ENCODE data around the gene DISP2.

DISP2 gene

DNA sequence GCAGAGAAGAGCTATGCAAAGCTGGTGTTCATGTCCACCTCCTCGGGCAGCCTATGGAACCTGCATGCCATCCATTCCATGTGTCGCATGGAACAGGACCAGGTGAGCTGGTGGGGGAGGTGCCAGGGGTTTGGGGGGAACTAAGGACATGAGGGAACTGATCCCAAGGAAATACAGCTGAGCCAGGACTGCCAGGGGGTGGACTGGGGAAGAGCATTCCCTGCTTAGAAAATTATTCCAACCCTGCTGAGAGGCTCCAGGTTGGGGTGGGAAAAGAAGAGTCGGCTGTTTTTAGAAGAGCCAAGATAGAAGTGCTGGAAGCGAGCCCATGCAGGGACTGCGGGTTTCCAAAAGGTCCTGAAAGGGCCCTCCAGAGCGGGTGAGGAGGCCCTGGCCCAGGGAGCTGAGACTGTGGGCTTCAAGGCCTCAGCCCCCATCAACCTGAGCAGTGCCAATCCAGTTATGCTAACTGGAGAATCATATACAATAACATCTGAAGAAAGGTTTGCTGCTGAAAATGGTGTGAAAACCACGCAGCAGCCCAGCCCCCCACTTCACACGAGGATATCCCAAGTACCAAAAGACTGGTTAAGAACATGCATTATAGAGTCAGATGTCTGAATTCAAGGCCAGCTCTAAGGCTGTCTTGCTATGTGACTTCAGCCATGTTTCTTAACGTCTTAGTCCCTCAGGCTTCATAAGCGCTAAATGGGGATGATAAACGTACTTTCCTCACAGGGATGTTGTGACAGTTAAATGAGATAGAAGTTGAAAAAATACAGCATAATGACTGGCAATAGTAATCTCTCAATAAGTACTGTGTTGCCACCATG, 7.8 kb downstream of the DISP2 start:
- no peak for DNase-seq

DNA sequence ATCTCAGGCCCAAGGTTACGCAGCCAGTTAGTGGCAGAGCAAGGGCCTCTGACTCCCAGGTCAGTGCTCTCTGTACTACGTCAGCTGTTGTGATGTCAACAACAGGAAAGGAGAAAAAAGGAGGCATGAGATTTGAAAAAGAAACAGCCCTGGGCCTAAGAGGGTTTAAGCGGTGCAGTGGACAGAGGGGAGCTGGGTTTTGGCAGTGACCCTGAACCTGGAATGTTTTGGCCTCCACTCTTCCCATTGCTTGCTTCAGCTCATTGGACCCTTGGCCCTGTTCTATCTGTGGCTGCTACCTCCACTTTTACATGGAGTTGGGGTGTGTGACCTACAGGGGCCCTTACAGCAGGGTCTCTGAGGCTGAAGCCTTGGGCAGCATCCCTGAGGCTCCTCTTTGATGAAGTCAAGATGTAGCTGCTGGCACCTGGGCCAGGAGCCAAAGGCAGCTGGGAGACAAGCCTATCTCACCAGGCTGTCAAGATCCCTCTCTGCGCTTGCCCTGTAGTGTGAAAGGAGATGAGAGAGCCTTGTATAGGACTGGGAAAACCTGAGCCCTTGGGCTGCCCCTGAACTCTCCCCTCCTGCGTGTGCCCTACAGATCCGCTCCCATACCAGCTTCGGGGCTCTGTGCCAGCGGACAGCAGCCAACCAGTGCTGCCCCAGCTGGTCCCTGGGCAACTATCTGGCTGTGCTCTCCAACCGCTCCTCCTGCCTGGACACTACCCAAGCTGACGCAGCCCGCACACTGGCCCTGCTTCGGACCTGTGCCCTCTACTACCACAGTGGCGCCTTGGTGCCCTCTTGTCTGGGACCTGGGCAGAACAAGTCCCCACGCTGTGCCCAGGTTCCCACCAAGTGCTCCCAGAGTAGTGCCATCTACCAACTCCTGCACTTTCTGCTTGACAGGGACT, 8.7 kb downstream of the DISP2 start:
- DNase-seq: no peak

DNA sequence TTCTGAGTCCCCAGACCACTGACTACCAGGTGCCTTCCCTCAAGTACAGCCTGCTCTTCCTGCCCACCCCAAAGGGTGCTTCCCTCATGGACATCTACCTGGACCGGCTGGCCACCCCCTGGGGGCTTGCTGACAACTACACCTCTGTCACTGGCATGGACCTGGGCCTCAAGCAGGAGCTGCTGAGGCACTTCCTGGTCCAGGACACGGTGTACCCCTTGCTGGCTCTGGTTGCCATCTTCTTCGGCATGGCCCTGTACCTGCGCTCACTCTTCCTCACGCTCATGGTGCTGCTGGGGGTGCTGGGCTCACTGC, 9.3 kb downstream of the DISP2 start:
- DNase-seq: no peak

DNA sequence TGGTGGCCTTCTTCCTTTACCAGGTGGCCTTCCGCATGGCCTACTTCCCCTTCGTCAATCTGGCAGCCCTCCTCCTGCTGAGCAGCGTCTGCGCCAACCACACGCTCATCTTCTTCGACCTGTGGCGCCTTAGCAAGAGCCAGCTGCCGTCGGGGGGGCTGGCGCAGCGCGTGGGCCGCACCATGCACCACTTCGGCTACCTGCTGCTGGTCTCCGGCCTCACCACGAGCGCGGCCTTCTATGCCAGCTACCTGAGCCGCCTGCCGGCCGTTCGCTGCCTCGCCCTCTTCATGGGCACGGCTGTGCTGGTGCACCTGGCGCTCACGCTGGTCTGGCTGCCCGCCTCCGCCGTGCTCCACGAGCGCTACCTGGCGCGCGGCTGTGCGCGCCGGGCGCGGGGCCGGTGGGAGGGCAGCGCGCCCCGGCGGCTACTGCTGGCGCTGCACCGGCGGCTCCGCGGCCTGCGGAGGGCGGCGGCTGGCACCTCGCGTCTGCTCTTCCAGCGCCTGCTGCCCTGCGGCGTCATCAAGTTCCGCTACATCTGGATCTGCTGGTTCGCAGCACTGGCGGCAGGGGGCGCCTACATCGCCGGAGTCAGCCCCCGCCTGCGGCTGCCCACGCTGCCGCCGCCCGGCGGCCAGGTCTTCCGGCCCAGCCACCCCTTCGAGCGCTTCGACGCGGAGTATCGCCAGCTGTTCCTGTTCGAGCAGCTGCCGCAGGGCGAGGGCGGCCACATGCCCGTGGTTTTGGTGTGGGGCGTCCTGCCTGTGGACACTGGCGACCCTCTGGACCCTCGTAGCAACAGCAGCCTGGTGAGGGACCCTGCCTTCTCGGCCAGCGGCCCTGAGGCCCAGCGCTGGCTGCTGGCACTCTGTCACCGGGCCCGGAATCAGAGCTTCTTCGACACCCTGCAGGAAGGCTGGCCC, 9.9 kb downstream of the DISP2 start:
- DNase-seq: peak; percentile 81 to 91

DNA sequence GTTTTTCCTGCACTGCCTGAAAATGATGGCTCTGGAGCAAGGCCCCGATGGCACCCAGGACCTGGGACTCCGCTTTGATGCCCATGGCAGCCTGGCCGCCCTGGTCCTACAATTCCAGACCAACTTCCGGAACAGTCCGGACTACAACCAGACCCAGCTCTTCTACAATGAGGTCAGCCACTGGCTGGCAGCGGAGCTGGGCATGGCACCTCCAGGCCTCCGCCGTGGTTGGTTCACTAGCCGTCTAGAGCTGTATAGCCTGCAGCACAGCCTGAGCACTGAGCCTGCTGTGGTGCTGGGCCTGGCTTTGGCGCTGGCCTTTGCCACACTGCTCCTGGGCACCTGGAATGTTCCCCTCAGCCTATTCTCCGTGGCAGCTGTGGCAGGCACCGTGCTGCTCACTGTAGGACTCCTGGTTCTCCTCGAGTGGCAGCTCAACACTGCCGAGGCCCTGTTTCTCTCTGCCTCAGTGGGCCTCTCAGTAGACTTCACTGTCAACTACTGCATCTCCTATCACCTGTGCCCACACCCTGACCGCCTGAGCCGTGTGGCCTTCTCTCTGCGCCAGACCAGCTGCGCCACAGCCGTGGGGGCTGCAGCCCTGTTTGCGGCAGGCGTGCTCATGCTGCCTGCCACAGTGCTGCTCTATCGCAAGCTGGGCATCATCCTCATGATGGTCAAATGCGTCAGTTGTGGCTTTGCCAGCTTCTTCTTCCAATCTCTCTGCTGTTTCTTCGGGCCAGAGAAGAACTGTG, 10.9 kb downstream of the DISP2 start:
- DNase-seq: no peak

DNA sequence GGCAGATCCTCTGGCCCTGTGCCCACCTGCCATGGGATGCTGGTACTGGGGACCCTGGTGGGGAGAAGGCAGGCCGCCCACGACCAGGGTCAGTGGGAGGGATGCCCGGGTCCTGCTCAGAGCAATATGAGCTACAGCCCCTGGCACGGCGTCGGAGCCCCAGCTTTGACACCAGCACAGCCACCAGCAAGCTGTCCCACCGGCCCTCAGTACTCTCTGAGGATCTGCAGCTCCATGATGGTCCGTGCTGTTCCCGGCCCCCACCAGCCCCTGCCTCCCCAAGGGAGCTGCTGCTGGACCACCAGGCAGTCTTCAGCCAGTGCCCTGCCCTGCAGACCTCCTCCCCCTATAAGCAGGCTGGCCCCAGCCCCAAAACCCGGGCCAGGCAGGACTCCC, 11.5 kb downstream of the DISP2 start:
- DNase-seq: no peak

DNA sequence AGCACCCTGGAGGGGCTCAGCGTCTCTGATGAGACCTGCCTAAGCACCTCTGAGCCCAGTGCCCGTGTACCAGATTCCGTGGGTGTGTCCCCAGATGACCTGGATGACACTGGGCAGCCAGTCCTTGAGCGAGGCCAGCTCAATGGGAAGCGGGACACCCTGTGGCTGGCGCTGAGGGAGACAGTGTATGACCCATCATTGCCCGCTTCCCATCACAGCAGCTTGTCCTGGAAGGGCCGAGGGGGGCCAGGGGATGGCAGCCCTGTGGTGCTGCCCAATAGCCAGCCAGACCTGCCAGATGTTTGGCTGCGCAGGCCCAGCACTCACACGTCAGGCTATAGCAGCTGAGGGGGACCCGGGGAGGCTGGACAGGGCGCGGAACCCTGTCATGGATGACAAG, 12.0 kb downstream of the DISP2 start:
- no peak for DNase-seq

DNA sequence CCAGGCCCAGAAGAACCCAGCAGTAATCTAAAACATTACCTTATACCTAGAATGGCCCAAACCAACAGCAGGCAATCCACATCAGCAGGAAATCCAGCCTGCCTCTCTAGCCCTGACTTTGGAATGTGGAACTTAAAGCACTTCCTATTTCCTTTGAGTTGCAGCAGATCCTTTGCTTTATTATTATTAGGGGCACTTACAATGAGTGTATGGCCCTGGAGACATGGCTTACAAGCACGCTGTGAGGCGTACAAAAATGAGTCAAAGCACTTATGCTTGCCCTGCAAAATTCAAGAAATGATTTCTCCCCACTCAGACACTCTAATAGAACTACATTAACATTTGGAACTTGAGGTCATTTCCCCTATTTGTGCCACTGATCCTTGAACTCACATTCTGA, 15.0 kb downstream of the DISP2 start:
- DNase-seq: no peak

DNA sequence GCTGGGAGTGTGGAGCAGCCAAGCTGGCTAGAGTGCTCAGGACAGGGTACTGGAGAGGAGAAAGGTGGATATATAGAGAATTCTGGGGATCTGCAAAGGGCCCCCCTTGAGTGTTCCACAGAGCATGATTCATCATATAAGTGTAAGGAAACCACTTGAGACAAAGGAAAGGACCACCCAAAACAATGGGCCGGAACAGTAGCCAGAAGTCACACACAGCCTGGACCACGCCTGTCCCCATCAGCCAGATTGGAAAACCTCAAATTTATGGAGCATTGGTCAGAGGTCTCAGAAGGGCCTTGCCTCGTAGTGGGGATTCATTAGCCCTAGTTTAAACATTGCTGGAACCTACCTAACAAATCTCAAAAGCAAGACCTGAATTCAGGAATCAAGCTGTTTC, 19.6 kb downstream of the DISP2 start:
- DNase-seq: no peak

DNA sequence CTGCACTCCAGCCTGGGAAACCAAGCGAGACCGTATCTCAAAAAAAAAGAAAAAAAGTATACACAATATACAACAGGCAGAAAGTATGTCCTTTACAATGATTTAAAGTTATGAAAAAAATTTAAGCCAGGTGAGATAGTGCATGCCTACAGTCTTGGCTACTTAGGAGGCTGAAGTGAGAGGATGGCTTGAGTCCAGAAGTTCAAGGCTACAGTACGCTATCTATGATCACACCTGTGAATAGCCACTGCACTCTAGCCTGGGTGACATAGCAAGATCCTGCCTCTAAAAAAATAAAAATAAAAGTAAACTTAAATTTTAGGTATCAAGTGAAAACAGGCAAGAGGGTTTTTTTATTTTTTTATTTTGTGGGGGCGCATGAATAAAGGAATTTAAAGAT, 21.4 kb downstream of the DISP2 start:
- no peak for DNase-seq

DNA sequence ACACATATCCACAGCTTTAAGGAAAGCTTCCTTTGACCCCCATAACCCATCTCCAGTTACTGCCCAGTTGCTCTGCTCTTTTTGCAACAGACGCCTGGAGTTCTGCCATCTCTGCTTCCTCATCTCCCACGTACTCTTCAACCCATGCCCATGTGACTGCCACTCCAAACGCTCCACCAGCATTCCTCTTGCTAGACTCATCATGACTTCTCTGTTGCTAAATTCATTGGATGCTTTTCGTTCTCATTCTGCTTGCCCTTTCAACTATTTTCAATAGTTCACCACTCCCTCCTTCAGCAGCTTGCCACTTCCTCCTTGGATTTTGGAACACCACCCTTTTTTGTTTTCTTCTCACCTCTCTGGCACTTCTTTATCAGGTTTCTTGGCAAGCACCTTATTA, 21.8 kb downstream of the DISP2 start:
- DNase-seq: no peak

DNA sequence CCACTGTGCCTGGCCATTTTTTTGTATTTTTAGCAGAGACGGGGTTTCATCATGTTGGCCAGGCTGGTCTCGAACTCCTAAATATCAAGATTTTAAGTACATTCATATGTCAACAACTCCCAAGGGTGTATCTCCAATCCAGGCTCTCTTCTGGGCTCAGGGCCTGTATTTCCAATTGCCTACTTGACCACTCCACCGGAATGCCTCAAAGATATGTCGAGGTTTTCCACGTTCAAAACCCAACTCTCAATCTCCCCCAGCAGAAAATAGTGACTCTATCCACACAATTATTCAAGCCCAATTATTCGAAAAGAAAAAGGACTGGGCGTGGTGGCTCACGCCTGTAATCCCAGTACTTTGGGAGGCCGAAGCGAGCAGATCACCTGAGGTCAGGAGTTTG, 22.6 kb downstream of the DISP2 start:
- DNase-seq: no peak

DNA sequence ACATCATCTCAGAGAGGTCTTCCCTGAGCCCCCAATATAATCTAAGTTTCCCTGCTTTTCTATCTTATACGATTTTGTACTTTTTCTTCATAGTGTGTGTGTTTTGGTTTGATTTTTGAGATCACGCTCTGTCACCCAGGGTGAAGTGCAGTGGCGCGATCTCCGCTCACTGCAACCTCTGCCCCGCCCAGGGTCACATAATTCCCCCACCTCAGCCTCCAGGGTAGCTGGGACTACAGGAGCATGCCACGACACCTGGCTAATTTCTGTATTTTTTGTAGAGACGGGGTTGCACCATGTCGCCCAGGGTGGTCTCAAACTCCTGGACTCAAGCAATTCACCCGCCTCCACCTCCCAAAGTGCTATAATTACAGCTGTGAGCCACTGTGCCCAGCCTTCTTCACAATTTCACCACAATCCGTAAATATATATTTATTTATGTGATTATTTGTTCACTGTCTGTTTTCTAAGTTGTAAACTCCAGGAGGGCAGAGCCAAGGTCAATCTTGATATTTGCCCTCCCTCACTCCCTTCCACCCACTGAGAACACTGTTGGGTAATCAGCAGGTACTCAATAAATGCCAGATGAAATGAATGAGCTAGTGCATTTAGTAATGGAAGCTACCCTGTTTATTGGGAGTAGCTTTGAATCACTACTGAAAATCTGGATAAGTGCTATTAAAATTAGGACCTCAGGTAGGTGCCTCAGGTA, 24.0 kb downstream of the DISP2 start:
- no peak for DNase-seq

DNA sequence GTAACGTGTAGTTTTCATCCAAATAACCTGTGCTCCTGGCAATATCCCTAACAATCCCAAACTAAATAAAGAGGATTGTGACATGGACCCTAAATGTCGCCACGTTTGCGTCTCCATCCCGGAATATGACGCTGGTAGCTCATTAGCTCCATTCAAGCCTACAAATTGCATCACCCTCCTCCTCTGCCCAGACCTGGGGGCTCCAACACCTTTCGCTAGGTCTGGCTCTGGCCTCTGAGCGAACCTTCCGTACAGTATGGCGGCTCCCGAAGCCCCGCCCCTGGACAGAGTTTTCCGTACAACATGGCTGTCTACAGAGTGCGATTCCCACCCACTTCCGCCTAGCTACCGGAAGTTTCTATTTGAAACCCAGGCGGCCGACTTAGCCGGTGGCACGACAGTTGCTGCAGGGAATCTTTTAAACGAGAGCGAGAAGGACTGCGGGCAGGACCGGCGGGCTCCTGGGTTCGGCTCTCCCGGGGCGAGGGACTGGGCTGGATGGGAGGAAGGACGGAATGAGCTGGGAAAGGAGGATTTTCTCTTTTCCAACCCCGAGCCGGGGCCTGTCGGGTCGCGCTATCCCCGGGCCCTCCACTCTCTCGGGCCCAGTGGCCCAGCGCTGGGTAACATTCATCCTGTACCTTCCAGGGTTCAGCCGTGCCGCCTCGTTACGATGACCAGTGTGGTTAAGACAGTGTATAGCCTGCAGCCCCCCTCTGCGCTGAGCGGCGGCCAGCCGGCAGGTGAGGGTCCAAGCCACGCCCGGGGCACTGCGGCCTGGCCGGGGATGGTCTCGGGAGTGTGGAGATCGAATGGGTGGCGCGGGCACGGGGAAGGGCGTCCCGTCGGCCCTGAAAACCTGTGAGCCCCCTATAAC, 24.8 kb downstream of the DISP2 start, which contains the start of gene KNSTRN:
KNSTRN (plus strand) TSS at position 142 of the 877 bp plus-strand sequence; CDS start at position 257, 115 bp downstream.
- peak; percentile 95 to 96 for DNase-seq

DNA sequence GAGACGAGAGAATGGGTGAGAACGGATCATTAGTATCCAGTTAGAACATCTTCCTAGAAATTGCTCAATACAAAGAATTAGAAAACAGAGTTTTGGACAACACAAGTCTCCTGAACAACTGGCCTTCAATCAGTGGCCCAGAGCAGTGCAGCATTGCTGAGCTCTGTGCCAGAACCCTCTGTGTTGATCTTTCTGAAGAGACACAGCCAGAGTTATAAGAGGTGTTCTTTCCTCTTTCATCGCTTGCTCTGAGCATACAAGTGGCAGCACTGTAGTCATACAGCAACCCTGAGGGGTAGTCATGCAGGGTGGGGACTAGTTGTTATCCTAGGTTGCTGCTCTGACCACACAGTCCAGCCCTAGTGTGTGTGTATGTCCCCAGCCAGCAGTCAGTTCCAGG, 28.5 kb downstream of the DISP2 start:
- no peak for DNase-seq

DNA sequence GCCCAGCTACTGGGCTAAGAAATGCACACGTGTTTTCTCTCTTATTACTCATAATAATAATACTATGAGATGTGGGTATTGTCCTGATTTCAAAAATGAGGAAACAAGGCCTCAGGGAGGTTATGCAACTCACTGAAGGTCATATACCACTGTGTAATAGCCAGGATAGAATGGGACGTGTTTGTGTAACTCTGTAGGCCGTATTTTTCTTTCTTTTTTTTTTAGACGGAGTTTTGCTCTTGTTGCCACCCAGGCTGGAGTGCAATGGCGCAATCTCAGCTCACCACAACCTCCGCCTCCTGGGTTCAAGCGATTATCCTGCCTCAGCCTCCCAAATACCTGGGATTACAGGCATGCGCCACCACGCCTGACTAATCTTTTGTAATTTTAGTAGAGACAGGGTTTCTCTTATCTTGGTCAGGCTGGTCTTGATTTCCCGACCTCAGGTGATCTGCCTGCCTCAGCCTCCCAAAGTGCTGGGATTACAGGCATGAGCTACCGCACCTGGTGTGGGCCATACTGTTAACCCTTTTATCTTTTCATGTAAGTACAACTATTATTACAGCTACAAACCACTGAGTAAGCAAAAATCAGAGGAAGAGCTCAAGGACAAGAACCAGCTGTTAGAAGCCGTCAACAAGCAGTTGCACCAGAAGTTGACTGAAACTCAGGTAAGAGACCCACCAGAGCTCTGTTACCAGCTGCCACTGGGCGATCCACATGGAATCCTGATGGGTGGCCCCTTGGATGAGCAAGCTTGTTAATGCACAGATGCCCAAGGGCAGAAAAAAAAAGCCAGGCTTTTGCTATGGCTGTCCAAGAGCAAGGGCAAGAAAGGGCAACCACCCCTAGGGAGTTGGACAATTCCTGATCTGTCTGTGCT, 31.2 kb downstream of the DISP2 start:
- DNase-seq: no peak

DNA sequence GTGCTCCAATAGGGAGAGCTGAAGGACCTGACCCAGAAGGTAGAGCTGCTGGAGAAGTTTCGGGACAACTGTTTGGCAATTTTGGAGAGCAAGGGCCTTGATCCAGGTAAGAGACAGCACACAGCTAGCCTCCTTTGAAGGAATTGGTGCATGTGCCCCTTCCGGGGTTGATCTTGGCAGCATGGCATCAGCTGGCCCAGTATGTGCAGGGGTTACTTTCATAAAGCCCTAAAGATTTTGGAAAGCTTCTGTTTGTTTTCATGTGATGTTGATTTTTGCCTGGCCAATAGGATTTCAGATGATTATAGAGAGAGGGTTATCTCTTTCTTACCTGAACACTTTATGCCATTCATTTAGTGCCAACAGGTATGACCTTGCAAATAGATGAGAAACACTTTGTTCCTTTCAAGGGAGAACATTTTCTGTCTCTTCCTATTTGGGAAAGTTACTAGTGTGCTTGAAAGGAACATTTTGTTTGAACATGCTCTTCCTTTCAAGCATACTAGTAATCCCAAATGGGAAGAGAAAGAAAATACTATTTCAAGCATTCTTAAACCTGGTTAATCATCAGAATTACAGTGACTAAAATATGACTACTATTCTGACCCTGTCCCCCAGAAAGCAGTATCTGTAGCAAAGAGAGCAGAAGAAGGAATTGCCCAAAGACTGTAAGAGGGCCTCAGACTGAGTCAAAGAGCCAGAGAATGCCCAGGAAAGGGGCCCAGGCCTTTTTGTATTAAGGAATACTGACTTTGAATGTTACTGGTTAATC, 32.0 kb downstream of the DISP2 start:
- DNase-seq: no peak

All from activated T-cell treated with anti-CD3 and anti-CD28 coated beads, Interleukin-2, amount 50 U/mL, for 48 hours (primary cell).